K562 (cell line): Measurements from ENCODE around the gene GON7. TPM values are rescaled to one million over a fixed set of nuclear protein-coding genes. Genes with fewer than 3 reads are reported as not detected.

Experiments used
- CCNT2 ChIP-seq: IDR thresholded peaks from 2 replicates; pipeline ENCODE4 v1.6.1; 2011; ENCODE audit warnings: borderline replicate concordance, low read depth, mild to moderate bottlenecking, moderate library complexity, mixed read lengths, low read length; ENCODE audit not compliant: insufficient read length; ENCODE audit errors: extremely low read depth
- KAT7 ChIP-seq: sonication (generic); formaldehyde crosslinking; IDR thresholded peaks from 2 replicates; pipeline ENCODE4 v1.8.0; 2022; ENCODE audit warnings: missing genetic modification reagents, mild to moderate bottlenecking, borderline replicate concordance
- KLF6 ChIP-seq: fragments of 250-450 bp; sonication (Bioruptor Pico); IDR thresholded peaks from 2 replicates; pipeline ENCODE4 v1.4.0; 2020; ENCODE audit warnings: mild to moderate bottlenecking, moderate library complexity, borderline replicate concordance
- LCOR ChIP-seq: sonication (generic); formaldehyde crosslinking; IDR thresholded peaks from 2 replicates; pipeline ENCODE4 v1.8.0; 2022; ENCODE audit warnings: mild to moderate bottlenecking, missing genetic modification reagents
- PHF20 ChIP-seq: fragments of 450-650 bp; IDR thresholded peaks from 2 replicates; pipeline ENCODE4 v1.6.1; 2018; ENCODE audit not compliant: partially characterized antibody
- PHF8 ChIP-seq: fragments of 200-600 bp; sonication (generic); IDR thresholded peaks from 2 replicates; pipeline ENCODE4 v1.6.1; 2012; ENCODE audit warnings: mixed run types, mild to moderate bottlenecking, inconsistent platforms, low read length, moderate library complexity, borderline replicate concordance
- POLR3A ChIP-seq: IDR thresholded peaks from 2 replicates; pipeline ENCODE4 v1.6.1; 2011; ENCODE audit warnings: borderline replicate concordance, mild to moderate bottlenecking, moderate library complexity; ENCODE audit not compliant: insufficient read length, insufficient read depth; ENCODE audit errors: extremely low read depth
- SIRT6 ChIP-seq: IDR thresholded peaks from one replicate; pipeline ENCODE4 v1.6.1; 2012; ENCODE audit warnings: low read depth, mild to moderate bottlenecking, control low read depth, inconsistent platforms, low read length, moderate library complexity
- WHSC1 ChIP-seq: IDR thresholded peaks from one replicate; pipeline ENCODE4 v1.6.1; 2012; ENCODE audit warnings: low read length, control low read depth, inconsistent platforms
- ZEB2 ChIP-seq: fragments of 450-650 bp; IDR thresholded peaks from 2 replicates; pipeline ENCODE4 v1.6.1; 2016
- ZNF23 ChIP-seq: fragments of 250-450 bp; sonication (Bioruptor Pico); IDR thresholded peaks from 2 replicates; pipeline ENCODE4 v1.4.0; 2020; ENCODE audit warnings: mild to moderate bottlenecking
- polyA plus RNA-seq, 8 experiments: library from polyadenylated mRNA; depleted of rRNA in 4 of 8; stranded (reverse) in 5 of 8; unstranded in 3 of 8; fragments of >200 nt; fragmentation: Nextera tagmentation in 2 of 8; fragmentation: Illumina TruSeq in 1 of 8; extraction: Ambion mirVana in 2 of 8; extraction: Trizol in 1 of 8; gene quantifications; 2 replicates each; pipeline versions ENCODE4 v1.2.1 to v1.2.3, GENCODE V29; 2011 to 2014; ENCODE audit warnings: inconsistent platforms in 1 of 8, missing spikeins in 1 of 8
- total RNA-seq, 7 experiments: library from RNA; depleted of rRNA in 6 of 7; stranded (reverse); fragments of >200 nt in 6 of 7; fragmentation: Illumina TruSeq in 2 of 7; extraction: Trizol in 2 of 7; gene quantifications; 2 replicates each; pipeline versions ENCODE4 v1.2.1 to v1.2.3, GENCODE V29; 2011 to 2021; ENCODE audit warnings: low replicate concordance in 1 of 7
- TF ChIP-seq, protein P1 (sequence below): fragments of 450-650 bp; formaldehyde crosslinking; IDR thresholded peaks from 2 replicates; pipeline ENCODE4 v1.4.0; 2020; ENCODE audit warnings: mild to moderate bottlenecking, mixed read lengths
- TF ChIP-seq, protein P2 (sequence below): fragments of 450-650 bp; formaldehyde crosslinking; IDR thresholded peaks from 2 replicates; pipeline ENCODE4 v1.4.0; 2020; ENCODE audit warnings: mild to moderate bottlenecking, moderate library complexity
- TF ChIP-seq, protein P3 (sequence below): fragments of 250-450 bp; sonication (Bioruptor Pico); IDR thresholded peaks from 2 replicates; pipeline ENCODE4 v1.6.1; 2021; ENCODE audit warnings: mild to moderate bottlenecking
- TF ChIP-seq, protein P4 (sequence below): fragments of 250-450 bp; sonication (Bioruptor Pico); IDR thresholded peaks from 2 replicates; pipeline ENCODE4 v1.4.0; 2020; ENCODE audit warnings: mild to moderate bottlenecking
- TF ChIP-seq, protein P5 (sequence below): sonication (generic); formaldehyde crosslinking; IDR thresholded peaks from 2 replicates; pipeline ENCODE4 v1.9.0; 2022; ENCODE audit warnings: mild to moderate bottlenecking, missing genetic modification reagents

Gene GON7
- total and polyA plus RNA-seq, 9 of the 15 experiments (the other 6 are each of a cell fraction or from before 2014, with no cell fraction given): 13.7 to 34.0 (median 23.9) TPM

DNA sequence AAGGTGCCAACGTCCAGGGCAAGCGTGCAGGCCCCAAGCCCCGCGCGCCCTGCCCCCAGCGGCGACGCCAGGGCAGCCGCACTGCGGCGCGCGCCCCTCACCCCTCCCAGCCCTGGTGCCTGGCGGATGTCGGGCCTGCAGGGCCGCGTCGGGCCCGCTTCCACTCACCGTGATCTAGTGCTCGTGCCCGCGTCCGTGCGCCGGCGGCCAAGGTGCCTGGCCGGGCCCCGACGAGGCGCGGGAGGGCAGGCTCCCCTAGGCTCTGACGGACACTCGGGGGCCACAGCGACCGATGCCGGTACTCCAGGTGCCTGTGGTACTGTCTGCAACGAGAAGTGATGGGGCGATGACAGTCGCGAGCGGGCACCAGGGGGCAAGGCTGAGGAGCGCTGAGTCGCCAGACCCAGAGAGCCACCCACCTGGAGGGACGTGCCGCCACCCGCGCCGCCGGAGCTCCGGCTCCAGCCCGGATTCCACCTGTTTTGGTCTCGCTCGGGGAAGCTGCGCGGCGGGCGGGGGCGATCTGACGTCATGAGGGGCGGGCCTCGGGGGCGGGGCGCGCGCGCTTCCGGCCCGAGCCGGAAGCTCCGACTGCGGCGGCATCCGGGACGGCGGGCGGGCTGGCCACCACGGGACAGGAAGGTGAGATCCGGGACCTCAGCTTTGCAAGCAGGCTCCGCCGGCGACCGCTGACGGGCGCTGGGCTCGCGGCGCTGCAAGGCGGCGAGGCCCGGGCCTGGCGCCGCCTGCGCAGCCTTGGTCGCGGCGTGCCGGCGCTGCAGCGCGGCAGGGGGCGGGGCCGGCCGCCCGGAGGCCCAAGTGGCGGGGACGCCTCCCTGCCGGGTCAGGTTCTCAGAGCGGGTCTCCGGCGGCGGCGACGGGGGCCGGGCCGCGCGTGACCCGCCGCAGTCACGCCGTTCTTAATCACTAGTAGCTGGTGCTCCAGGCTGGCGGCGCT lies 22.2 kb downstream of the GON7 start, which contains the start of the genes LYSET and MOAP1 (continued):
- TF ChIP-seq, protein P1, sequence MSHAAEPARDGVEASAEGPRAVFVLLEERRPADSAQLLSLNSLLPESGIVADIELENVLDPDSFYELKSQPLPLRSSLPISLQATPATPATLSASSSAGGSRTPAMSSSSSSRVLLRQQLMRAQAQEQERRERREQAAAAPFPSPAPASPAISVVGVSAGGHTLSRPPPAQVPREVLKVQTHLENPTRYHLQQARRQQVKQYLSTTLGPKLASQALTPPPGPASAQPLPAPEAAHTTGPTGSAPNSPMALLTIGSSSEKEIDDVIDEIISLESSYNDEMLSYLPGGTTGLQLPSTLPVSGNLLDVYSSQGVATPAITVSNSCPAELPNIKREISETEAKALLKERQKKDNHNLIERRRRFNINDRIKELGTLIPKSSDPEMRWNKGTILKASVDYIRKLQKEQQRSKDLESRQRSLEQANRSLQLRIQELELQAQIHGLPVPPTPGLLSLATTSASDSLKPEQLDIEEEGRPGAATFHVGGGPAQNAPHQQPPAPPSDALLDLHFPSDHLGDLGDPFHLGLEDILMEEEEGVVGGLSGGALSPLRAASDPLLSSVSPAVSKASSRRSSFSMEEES (CRISPR knock-in tag): no peak
- no peak for TF ChIP-seq SIRT6
- no peak for TF ChIP-seq KLF6
- TF ChIP-seq, protein P2, sequence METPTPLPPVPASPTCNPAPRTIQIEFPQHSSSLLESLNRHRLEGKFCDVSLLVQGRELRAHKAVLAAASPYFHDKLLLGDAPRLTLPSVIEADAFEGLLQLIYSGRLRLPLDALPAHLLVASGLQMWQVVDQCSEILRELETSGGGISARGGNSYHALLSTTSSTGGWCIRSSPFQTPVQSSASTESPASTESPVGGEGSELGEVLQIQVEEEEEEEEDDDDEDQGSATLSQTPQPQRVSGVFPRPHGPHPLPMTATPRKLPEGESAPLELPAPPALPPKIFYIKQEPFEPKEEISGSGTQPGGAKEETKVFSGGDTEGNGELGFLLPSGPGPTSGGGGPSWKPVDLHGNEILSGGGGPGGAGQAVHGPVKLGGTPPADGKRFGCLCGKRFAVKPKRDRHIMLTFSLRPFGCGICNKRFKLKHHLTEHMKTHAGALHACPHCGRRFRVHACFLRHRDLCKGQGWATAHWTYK: no peak
- no peak for TF ChIP-seq POLR3A
- TF ChIP-seq PHF8: peak; percentile 73; the same call in 1 of the 2 replicates
- 0 out of 2 replicates have a peak, but pooled peaks have one; percentile 33 for TF ChIP-seq KAT7
- TF ChIP-seq ZEB2: peak; percentile 40; the same call in 1 of the 2 replicates
- TF ChIP-seq WHSC1: no peak
- no peak for TF ChIP-seq ZNF23 (CRISPR knock-in tag)
- peak; percentile 76 for TF ChIP-seq CCNT2
- TF ChIP-seq LCOR: no peak
- TF ChIP-seq, protein P3, sequence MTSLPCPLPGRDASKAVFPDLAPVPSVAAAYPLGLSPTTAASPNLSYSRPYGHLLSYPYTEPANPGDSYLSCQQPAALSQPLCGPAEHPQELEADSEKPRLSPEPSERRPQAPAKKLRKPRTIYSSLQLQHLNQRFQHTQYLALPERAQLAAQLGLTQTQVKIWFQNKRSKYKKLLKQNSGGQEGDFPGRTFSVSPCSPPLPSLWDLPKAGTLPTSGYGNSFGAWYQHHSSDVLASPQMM (CRISPR knock-in tag): no peak
- TF ChIP-seq, protein P4, sequence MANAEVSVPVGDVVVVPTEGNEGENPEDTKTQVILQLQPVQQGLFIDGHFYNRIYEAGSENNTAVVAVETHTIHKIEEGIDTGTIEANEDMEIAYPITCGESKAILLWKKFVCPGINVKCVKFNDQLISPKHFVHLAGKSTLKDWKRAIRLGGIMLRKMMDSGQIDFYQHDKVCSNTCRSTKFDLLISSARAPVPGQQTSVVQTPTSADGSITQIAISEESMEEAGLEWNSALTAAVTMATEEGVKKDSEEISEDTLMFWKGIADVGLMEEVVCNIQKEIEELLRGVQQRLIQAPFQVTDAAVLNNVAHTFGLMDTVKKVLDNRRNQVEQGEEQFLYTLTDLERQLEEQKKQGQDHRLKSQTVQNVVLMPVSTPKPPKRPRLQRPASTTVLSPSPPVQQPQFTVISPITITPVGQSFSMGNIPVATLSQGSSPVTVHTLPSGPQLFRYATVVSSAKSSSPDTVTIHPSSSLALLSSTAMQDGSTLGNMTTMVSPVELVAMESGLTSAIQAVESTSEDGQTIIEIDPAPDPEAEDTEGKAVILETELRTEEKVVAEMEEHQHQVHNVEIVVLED (CRISPR knock-in tag): peak; percentile 42
- TF ChIP-seq, protein P5, sequence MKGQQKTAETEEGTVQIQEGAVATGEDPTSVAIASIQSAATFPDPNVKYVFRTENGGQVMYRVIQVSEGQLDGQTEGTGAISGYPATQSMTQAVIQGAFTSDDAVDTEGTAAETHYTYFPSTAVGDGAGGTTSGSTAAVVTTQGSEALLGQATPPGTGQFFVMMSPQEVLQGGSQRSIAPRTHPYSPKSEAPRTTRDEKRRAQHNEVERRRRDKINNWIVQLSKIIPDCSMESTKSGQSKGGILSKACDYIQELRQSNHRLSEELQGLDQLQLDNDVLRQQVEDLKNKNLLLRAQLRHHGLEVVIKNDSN (CRISPR knock-in tag): no peak
- TF ChIP-seq PHF20: peak; percentile 65
